Nucleus accumbens (tissue), 56 donors: ENCODE results near the gene PPM1L.

ENCODE experiments used
- DNase-seq, 56 donors: peaks; one replicate each; lab custom pipeline; 2025; lab: John Stamatoyannopoulos, UW

PPM1L gene

GRCh38 chr3:160758929-160759577, 3.0 kb downstream of the PPM1L start:
- DNase-seq, result no peak

GRCh38 chr3:160763073-160763472, 7.0 kb downstream of the PPM1L start:
- no peak for DNase-seq

GRCh38 chr3:160765211-160765610, 9.2 kb downstream of the PPM1L start:
- no peak for DNase-seq

GRCh38 chr3:160768031-160768430, 12.0 kb downstream of the PPM1L start:
- no peak for DNase-seq

- no peak for DNase-seq
Measured at GRCh38 chr3:160768918-160769317, 12.9 kb downstream of the PPM1L start.

GRCh38 chr3:160771811-160772459, 15.9 kb downstream of the PPM1L start:
- no peak for DNase-seq

- no peak for DNase-seq
Measured at GRCh38 chr3:160773722-160774121, 17.7 kb downstream of the PPM1L start.

GRCh38 chr3:160774172-160774571, 18.1 kb downstream of the PPM1L start:
- no peak for DNase-seq

GRCh38 chr3:160778480-160778879, 22.4 kb downstream of the PPM1L start:
- DNase-seq, result no peak

- no peak for DNase-seq
Measured at GRCh38 chr3:160779040-160779439, 23.0 kb downstream of the PPM1L start.

- DNase-seq, result no peak
Measured at GRCh38 chr3:160780245-160780644, 24.2 kb downstream of the PPM1L start.

- DNase-seq, result no peak
Measured at GRCh38 chr3:160781402-160781801, 25.4 kb downstream of the PPM1L start.

GRCh38 chr3:160781863-160782262, 25.8 kb downstream of the PPM1L start:
- DNase-seq, result no peak

GRCh38 chr3:160784853-160785252, 28.8 kb downstream of the PPM1L start:
- no peak for DNase-seq

GRCh38 chr3:160790726-160791125, 34.7 kb downstream of the PPM1L start:
- DNase-seq, result no peak

- no peak for DNase-seq
Measured at GRCh38 chr3:160792540-160792939, 36.5 kb downstream of the PPM1L start.

GRCh38 chr3:160793722-160794252, 37.8 kb downstream of the PPM1L start:
- DNase-seq, result no peak

- no peak for DNase-seq
Measured at GRCh38 chr3:160796089-160796812, 40.2 kb downstream of the PPM1L start.

- DNase-seq, result no peak
Measured at GRCh38 chr3:160796813-160797164, 40.8 kb downstream of the PPM1L start.

GRCh38 chr3:160797356-160797755, 41.3 kb downstream of the PPM1L start:
- DNase-seq, result no peak

- DNase-seq, result peak in 3 of 56 donors; percentile 3 to 10 (median 8)
Measured at GRCh38 chr3:160801386-160802118, 45.5 kb downstream of the PPM1L start.
